Fibroblast of peridontal ligament (primary cell): ENCODE data around the gene POTEF.
"Not testable (repeated sequence)": the region's sequence is repeated elsewhere in the genome, so short reads cannot be mapped to it uniquely, and the experiment has no call there.

Source experiments
- DNase-seq: peaks from one replicate; pipeline ENCODE4 v3.0.0-alpha.2; 2010; ENCODE audit errors: extremely low read depth

Gene POTEF

DNA sequence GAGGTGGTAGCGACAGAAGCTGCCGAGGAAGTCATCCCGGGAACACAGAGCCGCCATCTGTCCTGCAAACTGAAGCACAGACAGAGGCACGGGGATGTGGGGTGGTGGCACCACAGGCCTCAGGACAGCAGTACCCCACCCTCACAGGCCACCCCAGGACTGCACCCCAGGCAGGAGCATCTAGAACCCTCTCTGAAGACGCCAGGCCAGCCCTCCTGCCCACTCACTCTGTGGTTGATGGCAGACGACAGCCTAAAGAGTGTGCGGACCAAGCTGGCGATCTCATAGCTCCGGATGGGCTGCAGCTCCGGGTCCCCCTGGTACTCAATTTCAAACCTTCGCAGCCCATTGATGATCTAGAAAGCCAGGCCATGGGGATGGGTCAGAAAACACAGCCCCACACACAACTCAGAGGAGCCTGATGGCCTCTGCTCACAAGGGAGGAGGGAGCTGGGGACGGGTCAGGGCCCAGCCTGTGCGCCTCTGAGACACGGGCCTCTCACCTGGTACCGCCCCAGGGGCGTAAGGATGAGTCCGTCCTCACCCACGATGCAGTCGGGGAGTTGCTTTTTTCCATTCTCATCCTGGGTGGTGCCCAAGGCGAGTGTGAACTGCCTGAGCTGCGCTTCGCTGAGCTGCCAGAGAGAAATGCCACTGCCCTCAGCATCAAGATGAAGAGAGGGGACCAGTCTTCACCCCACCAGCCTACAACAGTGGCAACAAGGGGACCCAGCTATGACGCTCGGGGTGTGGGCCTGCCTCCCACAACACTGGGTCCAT, 24.0 kb upstream of the POTEF start:
- DNase-seq, result no peak

DNA sequence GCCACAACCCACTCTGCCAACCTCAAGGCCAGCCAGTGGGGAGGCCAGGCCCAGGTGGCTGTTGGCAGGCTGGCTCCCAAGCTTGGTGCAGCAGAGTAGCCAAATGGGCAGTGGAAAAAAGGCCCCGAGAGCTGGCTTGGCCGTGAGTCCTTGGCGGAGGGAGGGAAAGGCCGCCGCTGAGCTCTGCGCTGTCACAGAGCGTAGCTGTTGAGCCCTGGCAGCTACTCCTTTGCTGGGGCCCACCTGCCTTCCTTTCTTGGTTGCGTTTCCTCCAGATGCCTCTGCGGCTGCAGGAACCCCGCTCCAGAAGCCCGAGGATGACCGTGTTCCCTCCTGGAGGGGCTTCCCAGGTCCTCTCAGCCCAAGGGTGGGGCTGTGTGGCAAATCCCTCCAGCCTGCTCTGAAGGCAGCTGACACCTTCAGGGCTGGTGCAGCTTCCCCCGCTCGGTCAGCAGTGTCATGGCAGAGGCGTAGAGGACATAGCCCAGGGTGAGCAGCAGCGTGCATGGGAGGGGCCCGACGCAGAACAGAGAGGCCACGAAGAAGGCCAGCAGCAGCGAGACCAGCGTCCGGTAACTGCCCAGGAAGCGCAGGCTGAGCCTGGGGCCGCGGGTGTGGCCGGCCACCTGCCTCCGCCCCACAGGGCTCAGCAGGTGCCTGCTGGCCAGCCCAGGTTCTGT, 23.3 kb upstream of the POTEF start:
- not testable (repeated sequence) for DNase-seq

DNA sequence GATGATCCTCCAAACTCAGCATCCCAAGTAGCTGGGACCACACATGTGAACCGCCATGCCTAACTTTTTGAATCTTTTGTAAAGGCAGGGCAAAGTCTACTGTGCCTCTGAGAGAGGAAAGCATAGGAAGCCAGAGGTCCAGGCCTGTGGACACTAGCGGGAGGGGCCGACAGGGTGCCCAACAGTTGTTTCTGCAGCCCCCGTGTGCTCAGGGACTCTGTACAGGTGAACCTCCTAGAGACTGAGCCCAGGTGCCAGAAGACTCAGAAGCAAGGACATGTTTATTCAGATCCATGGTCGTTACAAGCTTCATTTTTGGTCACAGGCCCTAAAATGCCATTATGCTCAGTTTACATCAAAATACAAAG, 22.1 kb upstream of the POTEF start:
- not testable (repeated sequence) for DNase-seq

DNA sequence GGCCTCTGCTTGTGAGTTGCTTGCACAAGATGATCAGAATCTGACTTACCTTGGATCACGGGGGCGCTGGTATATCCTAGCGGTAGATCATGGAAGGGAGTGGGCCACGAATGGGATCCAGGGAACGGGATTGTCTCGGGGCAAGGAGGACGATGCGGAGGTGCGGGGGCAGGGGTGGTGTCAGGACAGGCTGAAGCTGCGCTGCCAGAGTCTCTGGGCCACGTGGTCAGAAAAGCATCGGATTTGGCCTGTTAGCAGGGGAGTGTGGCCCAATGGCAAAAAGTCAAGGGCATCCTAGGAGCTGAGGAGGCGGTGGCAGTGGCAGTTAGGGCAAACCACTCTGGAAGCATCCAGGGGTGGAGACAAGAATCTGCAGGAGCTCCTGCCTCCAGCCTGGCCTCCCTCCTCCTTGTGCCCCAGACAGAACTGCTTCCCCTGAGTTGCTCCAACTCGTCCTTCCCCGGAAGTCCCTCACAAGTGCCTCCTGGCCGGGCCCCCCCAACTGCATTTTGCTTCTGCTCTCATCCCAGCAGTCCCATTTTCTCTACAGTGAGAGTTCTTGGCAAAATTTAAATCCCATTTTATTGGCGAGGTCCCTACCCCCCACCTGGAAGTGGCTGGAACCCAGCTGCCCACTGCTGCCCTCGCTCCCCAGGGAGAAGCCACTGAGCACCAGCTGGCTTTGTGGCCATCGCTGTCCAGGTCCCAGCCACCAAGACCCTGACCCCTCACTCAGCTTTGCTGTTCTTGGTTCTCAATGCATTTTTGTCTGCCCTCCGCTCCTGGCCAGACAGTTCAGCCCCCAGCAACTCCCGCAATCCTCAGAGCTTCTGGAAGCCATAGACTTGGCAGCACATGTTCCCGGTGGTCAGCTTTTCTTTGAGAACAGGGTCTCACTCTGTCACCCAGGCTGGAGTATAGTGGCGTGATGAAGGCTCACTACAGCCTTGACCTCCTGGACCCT, 21.4 kb upstream of the POTEF start:
- no peak for DNase-seq

DNA sequence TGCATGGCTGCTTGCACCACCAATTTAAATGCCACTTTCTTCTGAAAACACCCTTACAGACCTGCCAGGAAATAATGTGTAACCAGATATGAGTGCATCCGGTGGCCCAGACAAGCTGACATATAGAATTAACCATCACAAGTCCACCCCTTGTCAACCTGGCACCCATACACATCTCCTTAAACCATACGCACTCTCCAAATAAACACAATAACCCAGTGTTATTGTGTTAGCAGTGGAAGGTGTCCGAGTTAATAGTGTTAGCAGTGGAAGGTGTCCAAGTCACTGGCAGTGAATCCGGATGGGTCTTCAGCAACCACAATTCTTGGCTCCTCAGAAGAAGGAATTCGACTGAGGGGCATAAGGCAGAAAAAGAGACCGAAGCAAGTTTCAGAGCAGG, 19.5 kb upstream of the POTEF start:
- DNase-seq, result not testable (repeated sequence)

DNA sequence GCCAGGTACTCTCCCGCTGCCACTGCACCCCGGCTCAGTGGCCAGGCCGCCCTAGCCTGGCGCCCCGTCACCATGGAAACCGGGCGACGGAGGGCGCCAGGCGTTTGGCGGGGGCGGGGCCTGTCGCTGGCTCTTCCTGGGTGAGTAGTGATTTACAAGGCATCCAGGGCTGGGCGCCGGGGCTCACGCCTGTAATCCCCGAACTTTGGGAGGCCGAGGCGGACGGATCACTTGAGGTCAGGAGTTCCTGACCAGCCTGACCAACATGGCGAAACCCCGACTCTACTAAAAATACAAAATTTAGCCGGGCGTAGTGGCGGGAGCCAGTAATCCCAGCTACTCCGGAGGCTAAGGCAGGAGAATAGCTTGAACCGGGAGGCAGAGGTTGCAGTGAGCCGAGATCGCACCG, 16.0 kb upstream of the POTEF start, which contains the start of gene CCDC74B:
TSS of gene CCDC74B (minus strand) at position 107 of the 409 bp plus-strand sequence. CDS start 116 bp downstream, outside the sequence.
- peak; percentile 16 for DNase-seq

DNA sequence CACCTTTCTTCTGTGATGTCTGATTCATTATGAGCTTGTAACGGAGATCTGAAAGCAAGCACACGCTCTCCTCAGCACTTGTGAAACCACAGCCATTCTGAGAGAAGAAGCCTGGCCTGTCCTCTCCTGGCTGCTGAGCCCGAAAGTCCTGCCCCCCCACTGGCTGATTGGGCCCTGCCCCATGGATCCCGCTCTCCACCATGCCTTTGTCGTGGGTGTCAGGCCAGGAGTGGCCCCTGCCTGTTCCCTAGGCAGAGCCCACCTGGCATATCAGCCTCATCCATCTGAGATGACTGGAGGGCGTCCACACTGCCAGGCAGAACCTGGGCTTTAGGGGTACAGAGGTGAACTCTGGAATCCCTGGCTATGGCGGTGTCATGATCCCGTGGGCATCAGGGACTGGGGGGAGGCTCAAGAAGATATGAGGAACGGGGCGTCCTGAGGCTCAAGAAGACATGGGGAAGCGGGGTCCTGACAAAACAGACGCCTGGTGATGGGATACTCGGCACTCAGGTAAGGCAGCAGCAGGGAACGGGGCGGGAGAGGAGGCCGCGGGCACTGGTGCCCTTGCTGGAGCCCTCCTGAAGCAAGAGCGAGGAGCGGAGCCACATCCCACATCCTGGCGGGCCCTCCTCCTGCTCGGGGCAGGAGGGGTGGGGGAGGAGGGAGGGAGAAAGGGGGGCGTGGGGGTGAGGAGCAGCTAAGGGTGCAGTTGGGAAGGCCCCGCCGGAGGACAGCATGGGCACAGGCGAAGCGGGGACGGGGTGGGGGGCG, 14.4 kb upstream of the POTEF start:
- DNase-seq, result peak; percentile 1

DNA sequence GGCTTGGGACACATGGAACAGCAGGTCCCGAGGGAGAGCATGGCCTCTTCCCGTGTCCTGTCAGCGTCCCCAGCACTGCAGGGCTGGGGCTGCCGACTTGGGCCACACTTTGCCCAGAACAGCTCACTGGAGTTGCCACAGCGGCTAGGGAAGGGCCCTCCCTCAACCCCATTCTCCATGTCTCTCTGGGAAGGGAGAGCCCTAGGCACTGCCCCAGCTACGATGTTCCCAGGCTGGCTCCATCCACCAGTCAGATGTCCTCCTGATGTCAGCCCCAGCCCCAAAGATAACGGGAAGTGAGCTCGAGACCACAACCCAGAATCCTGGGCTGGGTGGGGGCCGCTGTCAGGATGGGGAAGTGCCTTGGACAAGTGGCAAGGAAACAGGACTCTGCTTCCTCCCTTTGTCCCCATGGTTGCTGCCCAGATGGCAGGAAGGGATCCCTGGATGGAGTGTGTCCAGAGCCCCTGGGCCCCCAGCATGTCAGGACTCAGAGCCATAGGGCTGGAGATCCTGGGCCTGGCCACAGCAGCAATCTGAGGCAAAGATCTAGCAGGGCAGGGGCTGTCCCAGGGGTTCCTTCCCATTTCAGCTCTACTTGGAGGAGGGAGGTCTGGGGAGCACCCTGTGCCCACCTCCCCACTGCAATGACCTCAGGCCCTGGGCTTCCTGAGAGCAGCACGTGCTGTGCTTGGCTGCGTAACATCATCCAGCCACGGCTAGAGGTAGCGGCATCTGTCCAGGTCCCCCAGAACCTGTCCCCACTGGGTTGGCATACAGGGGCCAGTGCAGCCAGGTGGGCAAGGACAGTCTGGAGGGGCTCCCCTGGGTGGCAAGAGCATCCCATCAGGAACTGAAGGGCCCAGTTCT, 13.6 kb upstream of the POTEF start:
- DNase-seq, result not testable (repeated sequence)

DNA sequence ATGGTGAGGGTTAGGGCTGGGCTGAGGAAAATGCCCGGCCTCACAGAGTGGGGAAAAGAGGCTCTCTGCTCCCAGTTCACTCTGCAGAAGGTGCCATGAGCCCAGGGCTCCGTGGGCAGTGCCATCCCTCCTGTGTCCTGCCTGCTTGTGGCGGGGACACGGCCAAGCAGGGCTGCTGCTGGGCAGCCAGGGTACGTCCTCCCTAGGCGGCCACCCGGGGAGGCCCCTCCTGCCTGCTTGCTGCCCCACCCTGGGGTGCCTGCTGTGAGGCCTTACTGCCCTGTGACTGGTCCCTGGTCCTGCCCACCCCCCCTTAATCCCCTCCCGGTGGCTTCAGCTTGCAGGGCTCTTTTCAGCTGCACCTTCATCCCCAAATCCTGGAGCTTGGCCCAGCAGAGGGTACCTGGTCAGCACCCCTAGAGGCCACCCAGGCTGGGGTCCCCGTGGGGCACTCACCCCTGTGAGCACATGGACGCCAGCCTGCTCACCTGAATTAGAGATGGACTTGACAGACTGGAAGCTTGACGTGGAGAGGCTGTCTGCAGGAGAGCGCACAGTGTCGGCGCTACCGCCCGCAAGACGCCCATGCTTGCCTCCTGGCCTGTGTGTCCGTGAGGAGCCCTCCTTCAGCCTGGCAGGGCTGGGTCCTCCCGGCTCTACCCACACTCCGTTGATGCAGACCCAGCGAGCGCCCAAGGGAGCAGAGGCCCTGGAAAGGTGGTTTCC, 12.8 kb upstream of the POTEF start:
- not testable (repeated sequence) for DNase-seq

DNA sequence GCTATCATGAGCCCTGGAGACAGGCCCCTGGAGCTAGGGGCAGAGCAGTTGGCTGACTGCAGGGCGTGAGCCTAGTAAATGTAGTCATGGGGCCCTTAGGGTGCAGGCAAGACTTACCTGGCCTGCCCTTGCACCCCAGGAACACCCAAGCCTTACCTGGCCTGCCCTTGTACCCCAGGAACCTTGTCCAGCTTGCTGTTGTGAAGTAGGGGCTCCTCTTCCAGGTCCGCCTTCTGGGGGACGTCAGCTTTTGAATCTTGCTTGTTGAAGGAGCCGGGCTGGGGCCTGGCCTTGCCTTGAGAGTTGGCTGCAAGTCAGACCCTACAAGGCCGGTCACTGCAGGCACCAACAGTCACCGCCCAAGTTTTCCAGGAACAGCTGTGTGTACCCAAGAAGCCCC, 12.0 kb upstream of the POTEF start:
- DNase-seq, result not testable (repeated sequence)

DNA sequence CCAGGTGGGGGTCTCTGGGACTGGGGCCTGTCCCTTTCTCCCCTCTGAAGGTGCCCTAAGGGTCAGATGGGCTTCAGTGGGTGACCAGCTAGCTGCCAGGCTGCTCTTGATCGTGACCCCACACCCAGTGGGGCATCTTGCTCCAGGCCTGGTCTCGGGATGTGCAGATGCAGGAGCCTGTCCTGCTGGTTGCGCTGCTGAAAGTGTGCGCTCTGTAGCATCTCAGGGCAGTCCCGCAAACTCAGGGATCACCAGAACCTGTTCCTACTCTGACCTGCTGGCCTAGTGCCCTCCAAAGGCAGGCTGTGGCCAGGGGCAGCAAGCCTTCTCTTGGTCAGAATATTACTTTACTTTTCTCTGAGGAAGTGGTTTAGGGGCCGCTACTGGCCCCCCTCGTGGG, 11.5 kb upstream of the POTEF start:
- not testable (repeated sequence) for DNase-seq

DNA sequence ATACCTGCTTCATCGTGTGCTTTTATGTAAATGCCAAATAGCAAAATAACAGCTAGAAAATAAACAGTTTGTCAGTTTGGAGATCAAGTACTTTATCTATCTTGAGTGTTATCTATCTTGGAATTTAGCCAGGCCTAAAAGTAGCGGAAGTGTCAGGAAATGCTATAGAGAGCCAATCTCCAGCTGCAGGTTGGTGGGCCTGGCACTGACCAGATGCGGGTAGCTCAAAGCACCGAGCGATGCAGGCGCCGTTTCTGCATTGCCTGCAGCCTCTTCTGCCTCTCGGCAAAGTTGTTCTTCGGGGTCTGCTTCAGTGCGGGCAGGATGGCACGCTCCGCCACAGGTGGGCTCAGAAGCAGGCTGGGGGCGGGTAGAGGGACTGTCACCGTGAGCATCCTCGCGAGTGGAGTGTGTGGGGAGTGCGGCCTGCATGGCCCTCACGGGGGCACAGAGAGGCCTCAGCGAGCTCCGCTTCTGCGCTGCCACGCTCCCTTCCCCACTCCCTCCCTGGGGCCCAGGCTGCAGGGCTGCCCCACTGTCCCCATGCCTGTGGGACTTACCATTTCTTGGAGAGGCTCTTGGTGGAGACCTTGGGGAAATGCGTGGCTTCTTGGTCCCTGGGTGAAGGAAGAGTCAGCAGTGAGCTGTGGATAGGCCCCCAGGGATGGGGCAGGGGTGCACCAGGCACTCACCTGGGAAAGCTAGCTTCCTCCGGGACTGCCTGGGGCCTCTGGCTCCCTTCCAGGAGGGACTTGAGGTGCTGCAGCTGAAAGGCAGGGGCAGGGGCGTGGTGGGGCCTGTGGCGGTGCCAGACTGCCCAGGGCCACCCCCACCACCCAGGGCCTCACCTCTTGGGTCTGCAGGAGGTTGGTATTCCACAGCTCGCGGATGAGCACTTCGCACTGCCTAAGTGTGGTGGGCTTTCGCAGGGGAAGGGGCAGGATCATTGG, 10.6 kb upstream of the POTEF start:
- DNase-seq, result not testable (repeated sequence)

DNA sequence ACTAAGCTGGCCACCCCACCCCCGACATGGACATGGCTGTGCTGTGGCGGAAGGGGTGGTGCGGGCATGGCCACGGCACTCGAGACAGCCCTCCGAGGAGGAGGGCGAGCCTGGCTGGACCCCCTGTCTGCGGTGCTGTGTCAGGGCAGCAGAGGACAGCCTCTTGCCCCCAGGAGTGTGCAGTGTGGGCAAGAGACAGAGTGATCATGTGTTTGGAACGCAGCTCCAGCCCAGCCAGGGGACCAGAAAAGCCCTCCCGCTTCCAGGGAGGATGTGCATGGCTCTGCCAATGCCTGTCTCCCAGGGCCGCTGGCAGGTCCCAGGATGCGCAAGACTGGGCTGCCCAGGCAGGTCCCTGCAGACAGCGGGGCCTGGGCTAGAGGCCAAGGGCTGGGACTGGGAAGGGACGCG, 9.8 kb upstream of the POTEF start:
- not testable (repeated sequence) for DNase-seq

DNA sequence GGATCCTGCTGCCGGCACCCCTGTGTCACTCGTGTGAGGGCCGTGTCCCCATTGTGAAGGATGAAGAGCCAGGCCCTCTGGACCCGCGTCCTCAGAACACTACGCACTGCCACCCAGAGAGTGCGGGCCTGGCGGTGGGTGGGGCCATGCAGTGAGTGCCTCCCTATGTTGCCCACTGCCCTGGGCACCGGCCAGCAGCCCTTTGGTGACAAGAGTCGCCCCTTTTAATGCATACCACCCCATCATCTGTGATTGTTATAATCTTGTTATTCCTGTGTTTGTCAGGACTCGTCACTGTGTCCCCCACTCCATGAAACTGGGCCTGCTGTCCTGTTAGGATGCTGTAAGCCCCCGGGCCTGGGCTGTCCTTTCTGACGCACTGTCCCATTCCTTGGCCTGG, 9.3 kb upstream of the POTEF start:
- DNase-seq, result not testable (repeated sequence)

DNA sequence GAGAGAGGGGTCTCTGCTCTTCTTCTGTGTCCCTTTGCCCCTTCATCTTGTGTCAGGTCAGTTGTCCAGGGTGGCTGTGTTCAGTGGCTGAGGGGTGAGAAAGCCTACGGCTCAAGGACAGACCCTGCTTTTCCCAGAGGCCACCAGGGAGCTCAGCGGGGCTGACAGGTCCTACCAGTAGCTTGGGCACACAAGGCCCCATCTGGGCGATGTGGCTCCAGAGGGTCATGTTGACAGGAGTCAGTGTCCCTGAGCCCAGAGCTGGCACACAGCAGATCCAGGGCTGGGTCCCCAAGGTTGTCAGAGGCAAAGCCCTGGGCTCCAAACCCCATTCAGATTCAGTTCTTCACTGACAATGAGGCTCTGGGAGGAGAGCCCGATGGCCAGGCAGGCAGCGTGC, 8.1 kb upstream of the POTEF start:
- not testable (repeated sequence) for DNase-seq

DNA sequence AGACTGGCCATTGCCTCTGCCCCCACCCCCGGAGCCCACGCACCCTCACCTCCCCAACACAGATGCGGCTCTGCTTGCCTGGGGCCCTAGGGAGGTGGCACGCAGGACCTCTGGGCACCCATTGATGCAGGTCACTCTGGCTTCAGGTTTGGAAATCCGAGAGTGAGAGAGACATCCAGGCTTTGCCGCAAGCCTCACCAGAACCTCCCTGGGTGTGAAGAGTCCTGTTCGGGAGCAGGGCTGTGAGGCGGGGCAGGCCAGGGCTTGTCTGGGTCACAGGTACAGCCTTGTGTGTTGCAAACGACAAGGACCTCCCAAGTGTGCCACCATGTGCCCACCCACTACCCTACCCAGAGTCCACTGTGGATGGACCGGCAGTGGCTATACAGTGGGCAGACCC, 7.5 kb upstream of the POTEF start:
- DNase-seq, result not testable (repeated sequence)

DNA sequence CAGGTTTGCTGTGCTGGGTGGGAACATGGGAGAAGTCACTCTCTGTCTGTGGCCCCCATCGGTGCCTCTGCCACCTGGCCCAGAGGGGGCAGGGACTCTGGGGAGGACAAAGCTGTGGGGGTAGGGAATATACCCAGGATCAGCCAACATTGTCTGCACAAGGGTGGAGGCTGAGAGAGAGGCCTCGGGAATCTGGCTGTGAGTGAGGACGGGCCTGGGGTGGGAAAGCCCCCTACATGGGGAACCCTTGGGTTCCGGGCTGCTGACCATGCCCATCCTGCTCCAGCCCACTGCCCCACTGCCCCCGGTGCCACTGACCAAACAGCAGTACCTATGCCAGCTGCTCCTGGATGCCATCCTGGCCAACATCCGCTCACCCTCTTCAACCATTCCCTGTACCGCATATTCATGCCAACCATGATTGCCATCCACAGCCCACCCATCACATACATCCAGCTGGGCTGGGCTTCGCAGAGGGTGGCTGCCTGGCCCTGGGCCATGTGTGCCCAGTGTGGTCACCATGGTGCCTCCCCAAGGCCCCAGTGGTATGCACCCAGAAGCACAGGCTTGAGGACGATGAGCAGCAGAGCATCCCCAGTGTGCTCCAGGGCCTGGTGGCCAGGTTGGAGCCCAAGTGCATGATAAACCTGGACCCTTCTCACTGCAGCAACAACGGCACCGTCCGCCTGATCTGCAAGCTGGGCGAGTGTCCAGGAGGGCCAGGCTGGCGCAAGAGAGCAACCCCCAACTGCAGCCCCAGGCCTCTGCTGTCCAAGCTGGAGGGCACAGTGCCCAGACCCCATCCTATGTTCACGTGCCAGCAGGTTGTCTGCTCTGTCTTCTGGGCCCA, 6.9 kb upstream of the POTEF start:
- DNase-seq, result no peak
